Measurements from ENCODE around the gene CSRNP3.

- TF ChIP-seq, protein P1, sequence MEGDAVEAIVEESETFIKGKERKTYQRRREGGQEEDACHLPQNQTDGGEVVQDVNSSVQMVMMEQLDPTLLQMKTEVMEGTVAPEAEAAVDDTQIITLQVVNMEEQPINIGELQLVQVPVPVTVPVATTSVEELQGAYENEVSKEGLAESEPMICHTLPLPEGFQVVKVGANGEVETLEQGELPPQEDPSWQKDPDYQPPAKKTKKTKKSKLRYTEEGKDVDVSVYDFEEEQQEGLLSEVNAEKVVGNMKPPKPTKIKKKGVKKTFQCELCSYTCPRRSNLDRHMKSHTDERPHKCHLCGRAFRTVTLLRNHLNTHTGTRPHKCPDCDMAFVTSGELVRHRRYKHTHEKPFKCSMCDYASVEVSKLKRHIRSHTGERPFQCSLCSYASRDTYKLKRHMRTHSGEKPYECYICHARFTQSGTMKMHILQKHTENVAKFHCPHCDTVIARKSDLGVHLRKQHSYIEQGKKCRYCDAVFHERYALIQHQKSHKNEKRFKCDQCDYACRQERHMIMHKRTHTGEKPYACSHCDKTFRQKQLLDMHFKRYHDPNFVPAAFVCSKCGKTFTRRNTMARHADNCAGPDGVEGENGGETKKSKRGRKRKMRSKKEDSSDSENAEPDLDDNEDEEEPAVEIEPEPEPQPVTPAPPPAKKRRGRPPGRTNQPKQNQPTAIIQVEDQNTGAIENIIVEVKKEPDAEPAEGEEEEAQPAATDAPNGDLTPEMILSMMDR (conservative IDR thresholded peaks at IDR 0.05; ENCODE audit: low read depth, low read length) = no peak
- TF ChIP-seq EZH2 (IDR thresholded peaks at IDR 0.05; ENCODE audit: borderline replicate concordance, low read depth, low read length, poor library complexity, severe bottlenecking) = no peak
These were observed 31.3 kb downstream of the CSRNP3 start for GRCh38 chr2:165500816-165501215.
